OCI-LY1 (cell line): Measurements from ENCODE around the gene GALNT7.

ENCODE experiments used
- H2AFZ ChIP-seq: fragments of 200-600 bp; sonication (generic), shearing (Covaris generic); 2 replicates; pipeline ENCODE4 v1.6.0; 2014; ENCODE audit warnings: antibody characterized with exemption, mild to moderate bottlenecking, low read length
- H3F3A ChIP-seq: fragments of 200-600 bp; sonication (generic), shearing (Covaris generic); 2 replicates; pipeline ENCODE4 v1.6.0; 2014; ENCODE audit warnings: mild to moderate bottlenecking, antibody characterized with exemption, low read length, moderate library complexity; ENCODE audit not compliant: insufficient read depth
- H3K27ac ChIP-seq: fragments of 200-600 bp; sonication (generic); 2 replicates; pipeline ENCODE4 v1.5.1; 2014; ENCODE audit warnings: low read length, mixed run types, mild to moderate bottlenecking, low read depth; ENCODE audit not compliant: poor library complexity, severe bottlenecking
- H3K27me3 ChIP-seq: fragments of 200-600 bp; sonication (generic); 2 replicates; pipeline ENCODE4 v1.6.0; 2014; ENCODE audit warnings: antibody characterized with exemption, mild to moderate bottlenecking, low read length, moderate library complexity; ENCODE audit not compliant: insufficient read depth
- H3K36me3 ChIP-seq: fragments of 200-600 bp; sonication (generic); 2 replicates; pipeline ENCODE4 v1.6.1; 2014; ENCODE audit warnings: mild to moderate bottlenecking, antibody characterized with exemption, low read length, moderate library complexity, mixed read lengths; ENCODE audit not compliant: insufficient read depth
- H3K4me1 ChIP-seq: fragments of 200-600 bp; sonication (generic); 2 replicates; pipeline ENCODE4 v1.5.1; 2014; ENCODE audit warnings: mild to moderate bottlenecking, low read length, moderate library complexity; ENCODE audit not compliant: insufficient read depth, severe bottlenecking
- H3K4me2 ChIP-seq: fragments of 200-600 bp; sonication (generic), shearing (Covaris generic); 2 replicates; pipeline ENCODE4 v1.6.1; 2014; ENCODE audit warnings: low read length
- H3K4me3 ChIP-seq: fragments of 200-600 bp; sonication (generic); 2 replicates; pipeline ENCODE4 v1.5.1; 2014; ENCODE audit warnings: low read length, low read depth, mild to moderate bottlenecking, mixed read lengths; ENCODE audit not compliant: poor library complexity, severe bottlenecking
- H3K79me2 ChIP-seq: fragments of 200-600 bp; shearing (Covaris generic); 2 replicates; pipeline ENCODE4 v1.6.1; 2016; ENCODE audit warnings: mixed run types, low read length, mixed read lengths; ENCODE audit not compliant: insufficient read depth
- H3K9ac ChIP-seq: fragments of 200-600 bp; sonication (generic), shearing (Covaris generic); 2 replicates; pipeline ENCODE4 v1.6.1; 2014; ENCODE audit warnings: mild to moderate bottlenecking, low read length, mixed read lengths
- H3K9me2 ChIP-seq: fragments of 200-600 bp; sonication (generic), shearing (Covaris generic); 2 replicates; pipeline ENCODE4 v1.6.1; 2014; ENCODE audit warnings: low read depth, mild to moderate bottlenecking, low read length, mixed read lengths
- H3K9me3 ChIP-seq: fragments of 200-600 bp; shearing (Covaris generic); 2 replicates; pipeline ENCODE4 v1.6.1; 2014; ENCODE audit warnings: low read length, mixed read lengths
- H4K20me1 ChIP-seq: fragments of 200-600 bp; sonication (generic), shearing (Covaris generic); 2 replicates; pipeline ENCODE4 v1.6.0; 2016; ENCODE audit warnings: mild to moderate bottlenecking, low read length; ENCODE audit not compliant: insufficient read depth
- EZH2 ChIP-seq: fragments of 200-600 bp; sonication (generic), shearing (Covaris generic); IDR thresholded peaks from 2 replicates; pipeline ENCODE4 v1.8.0; 2017; ENCODE audit warnings: borderline replicate concordance, mixed run types, mild to moderate bottlenecking, antibody characterized with exemption, low read length, moderate library complexity, mixed read lengths
- TF ChIP-seq, protein P1 (sequence below): fragments of 200-600 bp; sonication (generic), shearing (Covaris generic); IDR thresholded peaks from 2 replicates; pipeline ENCODE4 v1.5.1; 2017; ENCODE audit warnings: mild to moderate bottlenecking, antibody characterized with exemption, low read length, moderate library complexity, mixed read lengths

Gene GALNT7

DNA sequence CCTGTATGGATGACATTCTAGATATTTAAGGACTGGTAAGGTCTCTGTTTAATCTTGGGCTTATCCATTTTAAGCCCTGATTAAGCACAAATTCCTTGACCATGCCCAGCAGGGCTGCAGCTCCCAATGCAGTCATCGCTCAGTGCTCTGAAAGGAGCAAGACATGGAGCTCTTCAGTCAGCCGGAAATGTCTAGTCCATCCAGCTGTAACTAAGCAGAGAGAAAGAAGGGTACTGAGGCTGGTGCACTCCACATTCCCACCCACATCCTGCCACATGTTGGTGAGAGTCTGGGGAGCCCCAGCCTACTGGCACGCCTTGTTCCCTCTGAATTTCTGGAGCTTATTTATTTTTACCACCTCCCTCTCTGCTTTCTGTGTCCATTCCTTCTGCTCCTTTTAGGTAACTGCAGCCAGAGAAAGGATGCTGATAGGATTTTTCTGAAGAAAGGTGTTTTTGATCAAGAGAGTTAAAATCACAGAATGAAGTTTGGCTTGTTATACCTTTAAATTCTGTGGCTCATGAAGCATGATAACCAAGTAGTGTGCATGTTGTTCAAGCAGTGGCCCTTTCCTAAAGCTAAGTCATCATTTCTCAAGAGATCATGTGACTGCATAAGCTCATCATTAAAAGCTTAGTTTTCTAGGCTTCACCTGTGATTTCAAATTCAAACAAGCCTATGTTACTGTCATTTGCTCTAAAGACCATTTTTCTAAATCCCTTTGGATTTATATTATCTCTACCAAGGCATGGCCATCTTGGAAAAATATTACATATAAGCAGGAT lies 74.0 kb downstream of the GALNT7 start:
- Histone ChIP-seq H3K9me3 (no peaks in the 10 kb centered on the region), H2AFZ (no peak overlapping the region), H3K79me2 (peaks cover 30% of the 10 kb centered on the region), H3K4me1 (peaks cover 89% of the 10 kb centered on the region), H3K27me3 (no peaks in the 10 kb centered on the region), H4K20me1 (no peaks in the 10 kb centered on the region), H3K4me2 (peak overlapping the region; percentile 68; the same call in 1 of the 2 replicates), H3K9ac (no peak overlapping the region; the same call in 1 of the 2 replicates), H3K27ac (peak overlapping the region; percentile 98), H3K36me3 (no peaks in the 10 kb centered on the region), H3K9me2 (no peaks in the 10 kb centered on the region), H3K4me3 (no peak overlapping the region), H3F3A (no peaks in the 10 kb centered on the region)
- TF ChIP-seq, protein P1, sequence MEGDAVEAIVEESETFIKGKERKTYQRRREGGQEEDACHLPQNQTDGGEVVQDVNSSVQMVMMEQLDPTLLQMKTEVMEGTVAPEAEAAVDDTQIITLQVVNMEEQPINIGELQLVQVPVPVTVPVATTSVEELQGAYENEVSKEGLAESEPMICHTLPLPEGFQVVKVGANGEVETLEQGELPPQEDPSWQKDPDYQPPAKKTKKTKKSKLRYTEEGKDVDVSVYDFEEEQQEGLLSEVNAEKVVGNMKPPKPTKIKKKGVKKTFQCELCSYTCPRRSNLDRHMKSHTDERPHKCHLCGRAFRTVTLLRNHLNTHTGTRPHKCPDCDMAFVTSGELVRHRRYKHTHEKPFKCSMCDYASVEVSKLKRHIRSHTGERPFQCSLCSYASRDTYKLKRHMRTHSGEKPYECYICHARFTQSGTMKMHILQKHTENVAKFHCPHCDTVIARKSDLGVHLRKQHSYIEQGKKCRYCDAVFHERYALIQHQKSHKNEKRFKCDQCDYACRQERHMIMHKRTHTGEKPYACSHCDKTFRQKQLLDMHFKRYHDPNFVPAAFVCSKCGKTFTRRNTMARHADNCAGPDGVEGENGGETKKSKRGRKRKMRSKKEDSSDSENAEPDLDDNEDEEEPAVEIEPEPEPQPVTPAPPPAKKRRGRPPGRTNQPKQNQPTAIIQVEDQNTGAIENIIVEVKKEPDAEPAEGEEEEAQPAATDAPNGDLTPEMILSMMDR = no peak
- no peak for TF ChIP-seq EZH2

- Histone ChIP-seq H3K9ac (peak overlapping the region; percentile 20; the same call in 1 of the 2 replicates), H3K4me3 (peak overlapping the region; percentile 41), H2AFZ (no peak overlapping the region), H3K4me2 (peak overlapping the region; percentile 68; the same call in 1 of the 2 replicates), H3K4me1 (peaks cover 89% of the 10 kb centered on the region), H3K9me3 (no peaks in the 10 kb centered on the region), H4K20me1 (no peaks in the 10 kb centered on the region), H3K79me2 (peaks cover 24% of the 10 kb centered on the region), H3K27me3 (no peaks in the 10 kb centered on the region), H3F3A (no peaks in the 10 kb centered on the region), H3K36me3 (peaks cover 5% of the 10 kb centered on the region; the same call in 1 of the 2 replicates), H3K9me2 (no peaks in the 10 kb centered on the region), H3K27ac (peak overlapping the region; percentile 98)
- TF ChIP-seq EZH2 = no peak
- TF ChIP-seq, protein P1 = no peak
Measured at GRCh38 chr4:173243321-173243720, 74.7 kb downstream of the GALNT7 start.

DNA sequence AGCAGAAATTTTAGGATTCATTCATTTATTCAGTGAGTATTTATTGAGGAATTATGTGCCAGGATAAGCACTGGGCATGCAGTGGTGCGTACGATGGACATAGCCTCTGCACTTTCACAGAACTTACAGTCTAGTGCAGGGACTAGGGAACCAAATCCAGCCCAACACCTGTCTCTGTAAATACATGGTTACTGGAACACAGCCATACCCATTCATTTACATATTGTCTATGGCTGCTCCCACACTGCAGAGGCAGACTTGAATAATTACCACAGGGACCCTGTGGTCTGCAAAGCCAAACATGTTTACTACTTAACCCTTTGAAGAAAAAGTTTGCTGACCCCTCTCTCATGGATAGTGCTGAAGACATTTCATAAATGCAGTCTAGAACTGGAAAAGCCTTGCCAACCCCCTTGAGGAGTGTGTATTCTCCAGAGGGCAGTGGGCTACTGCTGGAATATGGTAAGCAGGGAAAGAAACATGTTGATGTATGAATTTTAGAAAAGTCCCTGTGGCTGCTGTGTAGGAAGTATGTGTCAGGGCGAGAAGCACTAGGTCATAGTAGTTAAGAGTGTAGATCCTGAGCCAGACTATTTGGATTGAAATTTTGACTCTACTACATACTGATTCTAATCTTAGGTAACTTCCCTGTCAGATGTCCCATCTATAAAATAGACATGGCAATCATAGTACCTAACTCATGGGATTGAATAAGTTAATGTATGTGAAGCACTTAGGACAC lies 75.5 kb downstream of the GALNT7 start:
- Histone ChIP-seq H3K9me3 (no peaks in the 10 kb centered on the region), H3K4me1 (peaks cover 89% of the 10 kb centered on the region), H3F3A (no peaks in the 10 kb centered on the region), H3K27ac (peak overlapping the region; percentile 98), H3K9me2 (no peaks in the 10 kb centered on the region), H4K20me1 (no peaks in the 10 kb centered on the region), H3K4me3 (peak overlapping the region; percentile 41), H3K79me2 (peaks cover 17% of the 10 kb centered on the region), H2AFZ (no peak overlapping the region), H3K36me3 (peaks cover 9% of the 10 kb centered on the region; the same call in 1 of the 2 replicates), H3K27me3 (no peaks in the 10 kb centered on the region), H3K4me2 (peak overlapping the region; percentile 68), H3K9ac (peak overlapping the region; percentile 57; the same call in 1 of the 2 replicates)
- TF ChIP-seq, protein P1 = no peak
- no peak for TF ChIP-seq EZH2
